Gastrocnemius medialis (tissue), 4 donors: ENCODE results near the gene CTNNA2.

Experiments
- POLR2A ChIP-seq, 2 donors: fragments of 450-650 bp; IDR thresholded peaks; one replicate each; pipeline ENCODE4 v1.6.1; 2017; ENCODE audit warnings: antibody characterized with exemption in 2 of 2, mild to moderate bottlenecking in 2 of 2, moderate library complexity in 2 of 2
- TF ChIP-seq, protein P1 (sequence below), 5 experiments: fragments of 450-650 bp in 3 of 5; fragments of 200-600 bp in 2 of 5; sonication (generic) in 2 of 5; IDR thresholded peaks in 4 of 5; conservative IDR thresholded peaks in 1 of 5; 1 replicate in 4 of 5; 2 replicates in 1 of 5; pipeline ENCODE4 v1.5.1; 2016 to 2019; ENCODE audit warnings: antibody characterized with exemption in 5 of 5, mild to moderate bottlenecking in 3 of 5, moderate library complexity in 3 of 5

GRCh38 chr2:80244905-80245584 is 732.2 kb downstream of the CTNNA2 start:
- TF ChIP-seq, protein P1, sequence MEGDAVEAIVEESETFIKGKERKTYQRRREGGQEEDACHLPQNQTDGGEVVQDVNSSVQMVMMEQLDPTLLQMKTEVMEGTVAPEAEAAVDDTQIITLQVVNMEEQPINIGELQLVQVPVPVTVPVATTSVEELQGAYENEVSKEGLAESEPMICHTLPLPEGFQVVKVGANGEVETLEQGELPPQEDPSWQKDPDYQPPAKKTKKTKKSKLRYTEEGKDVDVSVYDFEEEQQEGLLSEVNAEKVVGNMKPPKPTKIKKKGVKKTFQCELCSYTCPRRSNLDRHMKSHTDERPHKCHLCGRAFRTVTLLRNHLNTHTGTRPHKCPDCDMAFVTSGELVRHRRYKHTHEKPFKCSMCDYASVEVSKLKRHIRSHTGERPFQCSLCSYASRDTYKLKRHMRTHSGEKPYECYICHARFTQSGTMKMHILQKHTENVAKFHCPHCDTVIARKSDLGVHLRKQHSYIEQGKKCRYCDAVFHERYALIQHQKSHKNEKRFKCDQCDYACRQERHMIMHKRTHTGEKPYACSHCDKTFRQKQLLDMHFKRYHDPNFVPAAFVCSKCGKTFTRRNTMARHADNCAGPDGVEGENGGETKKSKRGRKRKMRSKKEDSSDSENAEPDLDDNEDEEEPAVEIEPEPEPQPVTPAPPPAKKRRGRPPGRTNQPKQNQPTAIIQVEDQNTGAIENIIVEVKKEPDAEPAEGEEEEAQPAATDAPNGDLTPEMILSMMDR (IDR thresholded peaks at IDR 0.05 in 4 of 5, conservative IDR thresholded peaks at IDR 0.05 in 1 of 5): no peak
- no peak for TF ChIP-seq POLR2A (IDR thresholded peaks at IDR 0.05)
